Suprapubic skin (tissue), 4 donors: ENCODE measurements around the gene MAST4. TPM values are rescaled to one million over a fixed set of nuclear protein-coding genes. Genes with fewer than 3 reads are reported as not detected.

Source experiments
- DNase-seq, 2 donors: peaks; one replicate each; pipeline ENCODE4 v3.0.0-alpha.2; 2019; ENCODE audit warnings: low spot score in 2 of 2
- H3K27ac ChIP-seq: fragments of 200-600 bp; sonication (generic); one replicate; pipeline ENCODE4 v1.5.1; 2019
- H3K27me3 ChIP-seq: fragments of 200-600 bp; sonication (generic); one replicate; pipeline ENCODE4 v1.5.1; 2019
- H3K36me3 ChIP-seq: fragments of 200-600 bp; sonication (generic); one replicate; pipeline ENCODE4 v1.5.1; 2019
- H3K4me1 ChIP-seq: fragments of 200-600 bp; sonication (generic); one replicate; pipeline ENCODE4 v1.5.1; 2019
- H3K4me3 ChIP-seq: fragments of 200-600 bp; sonication (generic); one replicate; pipeline ENCODE4 v1.5.1; 2019; ENCODE audit warnings: mild to moderate bottlenecking
- H3K9me3 ChIP-seq: fragments of 200-600 bp; sonication (generic); one replicate; pipeline ENCODE4 v1.5.1; 2019
- CTCF ChIP-seq, 2 donors: fragments of 200-600 bp in 1 of 2; fragments of 450-650 bp in 1 of 2; sonication (generic) in 1 of 2; IDR thresholded peaks; one replicate each; pipeline ENCODE4 v1.5.1; 2016 to 2019; ENCODE audit warnings: antibody characterized with exemption in 2 of 2, mild to moderate bottlenecking in 1 of 2, moderate library complexity in 1 of 2
- EP300 ChIP-seq: sonication (generic); formaldehyde crosslinking; IDR thresholded peaks from one replicate; pipeline ENCODE4 v1.6.1; 2017; ENCODE audit warnings: antibody characterized with exemption
- POLR2A ChIP-seq, 2 donors: fragments of 450-650 bp; IDR thresholded peaks; one replicate each; pipeline ENCODE4 v1.6.1; 2017; ENCODE audit warnings: antibody characterized with exemption in 2 of 2, mild to moderate bottlenecking in 2 of 2, moderate library complexity in 2 of 2
- POLR2AphosphoS5 ChIP-seq, 3 donors: sonication (generic); formaldehyde crosslinking; IDR thresholded peaks; one replicate each; pipeline ENCODE4 v1.6.1; 2017; ENCODE audit warnings: antibody characterized with exemption in 3 of 3
- WGBS: methylation state at CpG from one replicate; pipeline ENCODE4 v1.1.5; 2018; 5-methylcytosine and 5-hydroxymethylcytosine counted together
- total RNA-seq, 4 donors: library from RNA; depleted of rRNA; stranded (reverse); fragments of >200 nt; gene quantifications; one replicate each; pipeline ENCODE4 v1.1.0, GENCODE V29; 2016

MAST4 gene
- total RNA-seq, 4 donors from 2014 or later = 79.2 to 144 (median 98.1) TPM

GRCh38 chr5:67031057-67031443 is 434.9 kb downstream of the MAST4 start:
- 40% methylated on average over 3 of the region's 3 CpGs for WGBS
- no peaks in the 10 kb centered on the region for H3K27me3 ChIP-seq
- TF ChIP-seq EP300 = no peak
- TF ChIP-seq POLR2A (IDR thresholded peaks at IDR 0.05) = no peak
- TF ChIP-seq CTCF (IDR thresholded peaks at IDR 0.05) = no peak
- no peak for TF ChIP-seq POLR2AphosphoS5 (IDR thresholded peaks at IDR 0.05)
- H3K9me3 ChIP-seq = no peaks in the 10 kb centered on the region
- peaks cover 55% of the 10 kb centered on the region for H3K4me1 ChIP-seq
- DNase-seq = no peak
- no peaks in the 10 kb centered on the region for H3K36me3 ChIP-seq
- H3K4me3 ChIP-seq = no peak overlapping the region
- H3K27ac ChIP-seq = no peak overlapping the region

GRCh38 chr5:67031692-67032091 is 435.5 kb downstream of the MAST4 start:
- no peak overlapping the region for H3K27ac ChIP-seq
- no peak for DNase-seq
- TF ChIP-seq POLR2AphosphoS5 (IDR thresholded peaks at IDR 0.05) (no peak), CTCF (IDR thresholded peaks at IDR 0.05) (no peak), POLR2A (IDR thresholded peaks at IDR 0.05) (no peak), EP300 (no peak)
- H3K4me3 ChIP-seq = no peak overlapping the region
- no peaks in the 10 kb centered on the region for H3K9me3 ChIP-seq
- peaks cover 56% of the 10 kb centered on the region for H3K4me1 ChIP-seq
- WGBS = 43% methylated on average over 3 of the region's 3 CpGs
- H3K27me3 ChIP-seq = no peaks in the 10 kb centered on the region
- no peaks in the 10 kb centered on the region for H3K36me3 ChIP-seq

GRCh38 chr5:67032921-67033664 is 436.9 kb downstream of the MAST4 start:
- Histone ChIP-seq H3K27ac (no peak overlapping the region), H3K4me1 (peaks cover 56% of the 10 kb centered on the region), H3K4me3 (no peak overlapping the region), H3K36me3 (no peaks in the 10 kb centered on the region), H3K27me3 (no peaks in the 10 kb centered on the region), H3K9me3 (no peaks in the 10 kb centered on the region)
- WGBS = 77% methylated on average over 2 of the region's 2 CpGs
- TF ChIP-seq CTCF (IDR thresholded peaks at IDR 0.05) (no peak), POLR2AphosphoS5 (IDR thresholded peaks at IDR 0.05) (no peak), EP300 (no peak), POLR2A (IDR thresholded peaks at IDR 0.05) (no peak)
- no peak for DNase-seq

- no peaks in the 10 kb centered on the region for H3K27me3 ChIP-seq
- no peak overlapping the region for H3K27ac ChIP-seq
- no peaks in the 10 kb centered on the region for H3K36me3 ChIP-seq
- no peaks in the 10 kb centered on the region for H3K9me3 ChIP-seq
- peaks cover 64% of the 10 kb centered on the region for H3K4me1 ChIP-seq
- H3K4me3 ChIP-seq = no peak overlapping the region
- TF ChIP-seq POLR2A (IDR thresholded peaks at IDR 0.05) = no peak
- TF ChIP-seq EP300 = no peak
- TF ChIP-seq CTCF (IDR thresholded peaks at IDR 0.05) = no peak
- TF ChIP-seq POLR2AphosphoS5 (IDR thresholded peaks at IDR 0.05) = no peak
- DNase-seq = no peak
- WGBS = 84% methylated on average over 8 of the region's 8 CpGs
Observed at GRCh38 chr5:67033880-67034651, 437.9 kb downstream of the MAST4 start.

GRCh38 chr5:67035098-67035740 is 439.0 kb downstream of the MAST4 start:
- Histone ChIP-seq H3K27ac (no peak overlapping the region), H3K4me3 (no peak overlapping the region), H3K9me3 (no peaks in the 10 kb centered on the region), H3K36me3 (no peaks in the 10 kb centered on the region), H3K27me3 (no peaks in the 10 kb centered on the region), H3K4me1 (peaks cover 60% of the 10 kb centered on the region)
- TF ChIP-seq EP300 (no peak), CTCF (IDR thresholded peaks at IDR 0.05) (no peak), POLR2AphosphoS5 (IDR thresholded peaks at IDR 0.05) (no peak), POLR2A (IDR thresholded peaks at IDR 0.05) (no peak)
- DNase-seq = no peak
- WGBS = 88% methylated on average over 4 of the region's 4 CpGs
